ENCODE data around the gene ZNF394.

ZNF394 gene

GRCh38 chr7:99468336-99468918 is 31.7 kb downstream of the ZNF394 start:
- Histone ChIP-seq H3K9me3 (ENCODE audit: insufficient read depth, low read length) (no peaks in the 10 kb centered on the region), H2AFZ (ENCODE audit: low read depth, low read length, severe bottlenecking) (no peak overlapping the region), H3K36me3 (ENCODE audit: low read length) (peaks cover 4% of the 10 kb centered on the region; the same call in 1 of the 2 replicates), H3K9ac (ENCODE audit: low read length) (no peak overlapping the region), H3F3A (ENCODE audit: insufficient read depth) (peaks cover 15% of the 10 kb centered on the region), H3K27ac (ENCODE audit: low read depth, low read length) (no peak overlapping the region), H3K4me3 (ENCODE audit: insufficient read depth, low read length, poor library complexity, severe bottlenecking) (no peak overlapping the region), H3K9me2 (replicated peaks; ENCODE audit: insufficient read depth, low read length) (no peaks in the 10 kb centered on the region), H3K4me2 (ENCODE audit: low read depth, low read length, poor library complexity, severe bottlenecking) (no peak overlapping the region), H4K20me1 (ENCODE audit: low read depth, low read length) (no peaks in the 10 kb centered on the region), H3K79me2 (ENCODE audit: insufficient read depth, low read length) (peaks cover 33% of the 10 kb centered on the region), H3K27me3 (ENCODE audit: low read length) (no peaks in the 10 kb centered on the region)
- no peak for TF ChIP-seq EZH2phosphoT487 (conservative IDR thresholded peaks at IDR 0.05; ENCODE audit: low read length)
- TF ChIP-seq CTCF (IDR thresholded peaks at IDR 0.05; ENCODE audit: insufficient read depth, low read length, poor library complexity, severe bottlenecking) = no peak

- peak overlapping the region; percentile 92 for H2AFZ ChIP-seq (ENCODE audit: low read depth, low read length, severe bottlenecking)
- H3K27ac ChIP-seq (ENCODE audit: low read depth, low read length) = peak overlapping the region; percentile 42
- peaks cover 18% of the 10 kb centered on the region for H3F3A ChIP-seq (ENCODE audit: insufficient read depth)
- H3K9me3 ChIP-seq (ENCODE audit: insufficient read depth, low read length) = no peaks in the 10 kb centered on the region
- H3K9me2 ChIP-seq (replicated peaks; ENCODE audit: insufficient read depth, low read length) = no peaks in the 10 kb centered on the region
- peak overlapping the region; percentile 90 for H3K4me2 ChIP-seq (ENCODE audit: low read depth, low read length, poor library complexity, severe bottlenecking)
- H3K79me2 ChIP-seq (ENCODE audit: insufficient read depth, low read length) = peaks cover 54% of the 10 kb centered on the region
- H4K20me1 ChIP-seq (ENCODE audit: low read depth, low read length) = no peaks in the 10 kb centered on the region; the same call in 1 of the 2 replicates
- peak overlapping the region; percentile 79 for H3K9ac ChIP-seq (ENCODE audit: low read length)
- peaks cover 10% of the 10 kb centered on the region; the same call in 1 of the 2 replicates for H3K36me3 ChIP-seq (ENCODE audit: low read length)
- TF ChIP-seq EZH2phosphoT487 (conservative IDR thresholded peaks at IDR 0.05; ENCODE audit: low read length) (no peak), CTCF (IDR thresholded peaks at IDR 0.05; ENCODE audit: insufficient read depth, low read length, poor library complexity, severe bottlenecking) (no peak)
- no peaks in the 10 kb centered on the region for H3K27me3 ChIP-seq (ENCODE audit: low read length)
- H3K4me3 ChIP-seq (ENCODE audit: insufficient read depth, low read length, poor library complexity, severe bottlenecking) = peak overlapping the region; percentile 59
Observed at GRCh38 chr7:99465421-99465768, 34.7 kb downstream of the ZNF394 start.

- Histone ChIP-seq H3K27ac (ENCODE audit: low read depth, low read length) (no peak overlapping the region), H4K20me1 (ENCODE audit: low read depth, low read length) (peaks cover 4% of the 10 kb centered on the region; the same call in 1 of the 2 replicates), H2AFZ (ENCODE audit: low read depth, low read length, severe bottlenecking) (no peak overlapping the region)
Observed at GRCh38 chr7:99461221-99461620, 38.9 kb downstream of the ZNF394 start.

More at GRCh38 chr7:99461221-99461620, 38.9 kb downstream of the ZNF394 start:
- H3K4me2 ChIP-seq (ENCODE audit: low read depth, low read length, poor library complexity, severe bottlenecking) = no peak overlapping the region
- peaks cover 18% of the 10 kb centered on the region for H3K36me3 ChIP-seq (ENCODE audit: low read length)
- H3K9ac ChIP-seq (ENCODE audit: low read length) = no peak overlapping the region
- H3F3A ChIP-seq (ENCODE audit: insufficient read depth) = peaks cover 26% of the 10 kb centered on the region
- no peaks in the 10 kb centered on the region for H3K27me3 ChIP-seq (ENCODE audit: low read length)
- TF ChIP-seq EZH2phosphoT487 (conservative IDR thresholded peaks at IDR 0.05; ENCODE audit: low read length) (no peak), CTCF (IDR thresholded peaks at IDR 0.05; ENCODE audit: insufficient read depth, low read length, poor library complexity, severe bottlenecking) (no peak)
- H3K79me2 ChIP-seq (ENCODE audit: insufficient read depth, low read length) = peaks cover 78% of the 10 kb centered on the region
- no peaks in the 10 kb centered on the region for H3K9me2 ChIP-seq (replicated peaks; ENCODE audit: insufficient read depth, low read length)
- no peak overlapping the region for H3K4me3 ChIP-seq (ENCODE audit: insufficient read depth, low read length, poor library complexity, severe bottlenecking)
- no peaks in the 10 kb centered on the region for H3K9me3 ChIP-seq (ENCODE audit: insufficient read depth, low read length)

All from SU-DHL-6 (cell line).